ENCODE data around the gene COL28A1.

GRCh38 chr7:7539152-7539551, 3.5 kb upstream of the COL28A1 start:
- TF ChIP-seq EZH2phosphoT487 (conservative IDR thresholded peaks at IDR 0.05; ENCODE audit: low read length) = no peak
- TF ChIP-seq, protein P1, sequence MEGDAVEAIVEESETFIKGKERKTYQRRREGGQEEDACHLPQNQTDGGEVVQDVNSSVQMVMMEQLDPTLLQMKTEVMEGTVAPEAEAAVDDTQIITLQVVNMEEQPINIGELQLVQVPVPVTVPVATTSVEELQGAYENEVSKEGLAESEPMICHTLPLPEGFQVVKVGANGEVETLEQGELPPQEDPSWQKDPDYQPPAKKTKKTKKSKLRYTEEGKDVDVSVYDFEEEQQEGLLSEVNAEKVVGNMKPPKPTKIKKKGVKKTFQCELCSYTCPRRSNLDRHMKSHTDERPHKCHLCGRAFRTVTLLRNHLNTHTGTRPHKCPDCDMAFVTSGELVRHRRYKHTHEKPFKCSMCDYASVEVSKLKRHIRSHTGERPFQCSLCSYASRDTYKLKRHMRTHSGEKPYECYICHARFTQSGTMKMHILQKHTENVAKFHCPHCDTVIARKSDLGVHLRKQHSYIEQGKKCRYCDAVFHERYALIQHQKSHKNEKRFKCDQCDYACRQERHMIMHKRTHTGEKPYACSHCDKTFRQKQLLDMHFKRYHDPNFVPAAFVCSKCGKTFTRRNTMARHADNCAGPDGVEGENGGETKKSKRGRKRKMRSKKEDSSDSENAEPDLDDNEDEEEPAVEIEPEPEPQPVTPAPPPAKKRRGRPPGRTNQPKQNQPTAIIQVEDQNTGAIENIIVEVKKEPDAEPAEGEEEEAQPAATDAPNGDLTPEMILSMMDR (IDR thresholded peaks at IDR 0.05; ENCODE audit: insufficient read depth, low read length, poor library complexity, severe bottlenecking) = no peak

Data from SU-DHL-6 (cell line).